Psoas muscle (tissue), 8 donors: ENCODE data around the gene COA8. TPM values are rescaled to one million over a fixed set of nuclear protein-coding genes. Genes with fewer than 3 reads are reported as not detected.
A peak's percentile ranks its signal among the peaks of the same experiment; 100 is the strongest.

Experiments used
- ATAC-seq, 4 donors: fragments of 200-7000 bp; cut with Tn5 transposase; one replicate each; pipeline ENCODE4 v1.9.1; 2020; ENCODE audit warnings: moderate library complexity in 3 of 4, mild to moderate bottlenecking in 2 of 4
- DNase-seq, 2 donors: peaks; one replicate each; pipeline ENCODE4 v3.0.0-alpha.2; 2020
- H3K27ac ChIP-seq: fragments of 200-600 bp; one replicate; pipeline ENCODE4 v1.8.0; 2022
- H3K27me3 ChIP-seq, 3 donors: fragments of 200-600 bp in 1 of 3; one replicate each; pipeline versions ENCODE4 v1.6.1 to v1.8.0; 2013 to 2022; ENCODE audit warnings: low read length in 2 of 3, mild to moderate bottlenecking in 2 of 3, moderate library complexity in 1 of 3; ENCODE audit not compliant: insufficient read depth in 3 of 3
- H3K36me3 ChIP-seq, 2 donors: fragments of 200-600 bp in 1 of 2; one replicate each; pipeline versions ENCODE4 v1.6.1 to v1.8.0; 2013 to 2022; ENCODE audit warnings: low read depth in 1 of 2, mild to moderate bottlenecking in 1 of 2, moderate library complexity in 1 of 2; ENCODE audit not compliant: insufficient read depth in 1 of 2
- H3K4me1 ChIP-seq: fragments of 200-600 bp; one replicate; pipeline ENCODE4 v1.8.0; 2022
- H3K4me3 ChIP-seq: fragments of 200-600 bp; one replicate; pipeline ENCODE4 v1.8.0; 2022; ENCODE audit warnings: mild to moderate bottlenecking
- H3K9me3 ChIP-seq: fragments of 200-600 bp; one replicate; pipeline ENCODE4 v1.8.0; 2022
- WGBS, 3 donors: extraction: QIAGEN DNeasy Blood & Tissue Kit; methylation state at CpG; one replicate each; pipeline versions ENCODE4 v1.1.6 to v1.1.7; 2013; 5-methylcytosine and 5-hydroxymethylcytosine counted together
- intact Hi-C, 2 donors: fragments of 100-400 bp; cut with DNase I; formaldehyde crosslinking; loops; one replicate each; pipeline versions ENCODE4 v1.11.0 to v1.14.2; 2022
- long read RNA-seq, 2 donors: library from polyadenylated mRNA; unstranded; transcript quantifications; one replicate each; pipeline ENCODE4 v2.0.0, GENCODE V29; 2021
- polyA plus RNA-seq, 3 donors: library from polyadenylated mRNA; stranded (reverse); fragments of 200-250 nt; gene quantifications; one replicate each; pipeline ENCODE4 v1.2.3, GENCODE V29; 2013
- total RNA-seq, 4 donors: library from RNA; stranded (reverse); fragmentation: NEBNext Ultra II Directional in 2 of 4; extraction: Animal tissue kit (Norgen Biotek cat#: 25700) in 2 of 4; gene quantifications; one replicate each; pipeline versions ENCODE4 v1.2.1 to v1.2.4, GENCODE V29; 2021 to 2023
- TF ChIP-seq, protein P1 (sequence below): fragments of 200-600 bp; IDR thresholded peaks from one replicate; pipeline ENCODE4 v1.8.0; 2022; ENCODE audit warnings: antibody characterized with exemption
- donor health status: healthy with polysubstance abuse.
- donor health status: DM: no; HTN: no; CAD: no; lungs with moderate emphysema.
- donor health status: Bipolar disorder and iron deficiency.
- donor health status: healthy.
- donor health status: DM: yes; HTN: yes; CAD: no.
- donor health status: DM: no; HTN: no; CAD: no.
- donor health status: DM: no; HTN: no; CAD: no.
- donor health status: DM: yes; HTN: yes; CAD: no.

COA8 gene, protein sequence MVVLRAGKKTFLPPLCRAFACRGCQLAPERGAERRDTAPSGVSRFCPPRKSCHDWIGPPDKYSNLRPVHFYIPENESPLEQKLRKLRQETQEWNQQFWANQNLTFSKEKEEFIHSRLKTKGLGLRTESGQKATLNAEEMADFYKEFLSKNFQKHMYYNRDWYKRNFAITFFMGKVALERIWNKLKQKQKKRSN
- total RNA-seq = 100 to 1,000 TPM in 1 of 4 donors, 10 to 100 TPM in 3; 73.6 to 101 (median 80.0) TPM
- 100 to 1,000 TPM; 118 to 171 (median 141) TPM for polyA plus RNA-seq
- long read RNA-seq, donor 1, transcript APOPT1-208 (6 exons, 770 nt) = minor isoform, 9 of 81 reads
- long read RNA-seq, donor 1, transcript APOPT1-201 (5 exons, 2,523 nt) = major isoform, 49 of 81 reads
- long read RNA-seq, donor 1, partial matches to known transcripts = 3 of 81 reads
- long read RNA-seq, donor 1, other reads (novel, unspliced or antisense) = 19 of 81 reads
- long read RNA-seq, donor 2, transcript APOPT1-201 (5 exons, 2,523 nt) = major isoform, 112 of 154 reads
- long read RNA-seq, donor 2, transcript APOPT1-208 (6 exons, 770 nt) = minor isoform, 8 of 154 reads
- long read RNA-seq, donor 2, partial matches to known transcripts = 3 of 154 reads
- long read RNA-seq, donor 2, other reads (novel, unspliced or antisense) = 28 of 154 reads

DNA sequence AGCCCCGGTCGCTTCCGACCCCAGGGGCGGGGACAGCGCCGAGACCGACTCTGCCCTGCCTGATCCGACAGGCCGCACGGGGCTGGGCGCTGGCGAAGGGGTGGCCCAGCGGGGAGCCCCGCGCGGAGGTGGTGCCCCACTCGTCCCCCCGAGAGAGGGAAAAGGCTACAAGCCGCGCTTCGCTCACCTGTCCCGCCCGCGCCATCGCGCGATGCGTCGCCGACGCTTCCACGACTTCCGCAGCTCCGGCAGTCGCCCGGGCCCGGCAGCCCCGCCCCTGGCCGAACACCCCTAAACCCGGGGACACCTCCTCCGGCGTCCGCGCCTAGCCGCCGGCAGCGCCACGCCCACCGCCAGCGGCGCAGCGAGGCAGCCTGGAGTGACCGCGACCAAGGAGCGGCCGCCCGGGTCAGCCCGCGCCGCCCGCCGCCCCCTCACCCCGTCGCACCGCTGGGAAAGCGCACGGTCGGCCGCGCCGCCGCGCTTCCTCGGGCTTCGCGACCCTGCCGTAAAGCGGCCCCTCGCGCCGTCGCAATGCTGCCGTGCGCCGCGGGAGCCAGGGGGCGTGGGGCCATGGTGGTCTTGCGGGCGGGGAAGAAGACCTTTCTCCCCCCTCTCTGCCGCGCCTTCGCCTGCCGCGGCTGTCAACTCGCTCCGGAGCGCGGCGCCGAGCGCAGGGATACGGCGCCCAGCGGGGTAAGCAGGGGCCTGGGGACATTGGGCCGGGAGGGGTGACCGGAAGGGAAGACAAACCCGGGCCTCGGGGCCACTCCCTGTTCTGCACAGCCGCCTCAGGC lies at the start of gene COA8, which contains the start of gene BAG5:
Gene COA8, plus strand, starts transcription at position 532 of the 797 bp plus-strand sequence. Its CDS starts 42 bp downstream, at position 574.
Gene BAG5, minus strand, starts transcription at position 229 of the 797 bp plus-strand sequence. CDS start 1,493 bp downstream, outside the sequence.
- peaks cover 59% of the 10 kb centered on the region for H3K4me1 ChIP-seq
- 0 to 1% (median 1%) methylated on average over 25 to 109 of the region's 109 CpGs for WGBS, 3 donors
- no peaks in the 10 kb centered on the region for H3K9me3 ChIP-seq
- ATAC-seq (peak; percentile 74 to 83 (median 79)), DNase-seq (peak; percentile 88 to 94)
- H3K36me3 ChIP-seq = peaks cover 0 to 20% of the 10 kb centered on the region in 2 donors
- peak within 1 kb of the TSS; percentile 92 for H3K4me3 ChIP-seq
- intact Hi-C loops = loop anchor here in 1 of 2 donors (5.0 kb wide), 1 partner anchor 65 kb away; the partner anchor contains the start of gene KLC1
- TF ChIP-seq, protein P1, sequence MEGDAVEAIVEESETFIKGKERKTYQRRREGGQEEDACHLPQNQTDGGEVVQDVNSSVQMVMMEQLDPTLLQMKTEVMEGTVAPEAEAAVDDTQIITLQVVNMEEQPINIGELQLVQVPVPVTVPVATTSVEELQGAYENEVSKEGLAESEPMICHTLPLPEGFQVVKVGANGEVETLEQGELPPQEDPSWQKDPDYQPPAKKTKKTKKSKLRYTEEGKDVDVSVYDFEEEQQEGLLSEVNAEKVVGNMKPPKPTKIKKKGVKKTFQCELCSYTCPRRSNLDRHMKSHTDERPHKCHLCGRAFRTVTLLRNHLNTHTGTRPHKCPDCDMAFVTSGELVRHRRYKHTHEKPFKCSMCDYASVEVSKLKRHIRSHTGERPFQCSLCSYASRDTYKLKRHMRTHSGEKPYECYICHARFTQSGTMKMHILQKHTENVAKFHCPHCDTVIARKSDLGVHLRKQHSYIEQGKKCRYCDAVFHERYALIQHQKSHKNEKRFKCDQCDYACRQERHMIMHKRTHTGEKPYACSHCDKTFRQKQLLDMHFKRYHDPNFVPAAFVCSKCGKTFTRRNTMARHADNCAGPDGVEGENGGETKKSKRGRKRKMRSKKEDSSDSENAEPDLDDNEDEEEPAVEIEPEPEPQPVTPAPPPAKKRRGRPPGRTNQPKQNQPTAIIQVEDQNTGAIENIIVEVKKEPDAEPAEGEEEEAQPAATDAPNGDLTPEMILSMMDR = no peak
- peak within 1 kb of the TSS; percentile 99 for H3K27ac ChIP-seq
- H3K27me3 ChIP-seq = no peaks in the 10 kb centered on the region

DNA sequence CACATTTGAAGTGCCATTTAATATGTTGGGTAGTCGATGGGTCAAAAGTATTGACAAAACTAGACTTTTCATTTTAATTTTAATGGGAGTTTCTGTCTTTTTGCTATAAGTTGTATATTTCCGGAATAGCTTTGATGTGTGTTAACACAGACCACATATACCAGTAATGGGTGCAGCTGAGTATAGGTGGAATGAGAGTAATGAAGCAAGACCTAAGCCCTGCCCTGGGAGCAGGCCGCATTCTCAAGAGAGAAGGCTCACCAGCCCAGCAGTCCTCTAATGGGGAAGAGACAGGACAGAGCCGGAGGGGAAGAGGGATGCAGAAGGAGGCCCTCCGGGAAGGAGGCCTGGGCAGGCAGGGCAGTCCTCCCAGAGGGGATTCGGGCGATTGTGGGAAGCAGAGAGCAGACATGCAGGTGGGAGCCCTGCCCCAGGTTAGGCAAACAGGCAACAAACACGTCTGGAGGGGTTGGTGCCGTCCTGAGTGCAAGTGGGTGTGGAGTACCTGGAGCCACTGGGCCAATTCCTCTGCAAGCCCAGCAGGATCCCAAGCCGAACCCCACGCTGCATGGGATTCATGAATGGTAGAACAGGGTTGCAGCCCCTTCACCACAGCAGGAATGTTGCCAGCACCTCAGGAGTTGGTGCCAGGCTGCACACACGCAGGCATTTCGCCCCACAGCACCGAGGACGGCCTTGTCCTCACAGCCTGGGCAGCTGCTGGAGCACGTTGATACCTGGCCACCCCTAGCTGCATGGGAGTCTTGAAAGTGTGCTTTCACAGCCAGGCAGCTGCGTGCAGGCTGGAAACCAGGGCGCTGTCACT lies 48.0 kb upstream of the COA8 start:
- intact Hi-C loops = no loop called here
- Histone ChIP-seq H3K4me3 (no peak overlapping the region), H3K27ac (no peak overlapping the region), H3K36me3 (peaks cover 0 to 20% of the 10 kb centered on the region in 2 donors), H3K27me3 (no peaks in the 10 kb centered on the region), H3K4me1 (peaks cover 24% of the 10 kb centered on the region), H3K9me3 (no peaks in the 10 kb centered on the region)
- DNase-seq = peak in 1 of 2 donors; percentile 43
- ATAC-seq = no peak
- TF ChIP-seq, protein P1 = no peak
- WGBS, 3 donors = 83 to 85% (median 85%) methylated on average over 18 of the region's 18 CpGs

DNA sequence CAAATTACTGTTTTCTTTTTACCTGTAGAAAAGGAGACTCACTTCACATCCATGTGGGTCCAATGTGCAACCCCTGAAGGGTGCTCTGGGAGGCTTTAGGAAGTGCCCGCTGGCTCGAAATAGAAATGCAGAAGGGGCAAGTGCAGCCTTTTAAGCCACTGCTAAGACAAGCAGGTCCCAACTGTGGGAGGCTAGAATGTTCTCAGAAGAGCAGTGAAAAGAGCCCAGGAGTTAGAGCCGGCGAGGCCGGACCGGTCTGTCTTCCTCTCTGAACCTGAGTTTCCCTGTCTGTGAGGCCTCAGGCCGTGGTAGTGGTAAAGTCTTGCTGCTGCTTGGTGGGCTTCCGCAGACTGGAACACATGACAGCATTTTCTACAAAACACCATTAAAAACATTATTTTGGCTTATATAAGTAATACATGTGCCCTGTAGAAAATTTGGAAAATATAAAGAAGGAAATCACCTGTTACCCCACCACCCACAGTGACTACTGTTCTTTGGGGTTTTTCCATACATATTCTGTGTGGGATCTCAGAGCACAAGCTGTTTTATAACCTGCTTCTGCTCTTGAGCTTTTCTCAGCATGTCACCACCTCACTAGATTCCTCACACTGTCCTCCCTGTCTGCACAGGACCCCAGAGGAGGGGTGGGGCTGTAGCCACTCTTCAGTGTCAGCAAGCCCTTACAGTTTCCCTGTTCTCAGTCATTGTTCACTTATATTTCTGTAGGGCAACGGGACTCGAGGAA lies 46.2 kb upstream of the COA8 start:
- 73 to 75% (median 73%) methylated on average over 10 of the region's 10 CpGs for WGBS, 3 donors
- TF ChIP-seq, protein P1 = no peak
- Histone ChIP-seq H3K4me1 (peaks cover 33% of the 10 kb centered on the region), H3K36me3 (peaks cover 0 to 2% of the 10 kb centered on the region in 2 donors), H3K27me3 (peaks cover 0 to 10% (median 8%) of the 10 kb centered on the region in 3 donors), H3K27ac (no peak overlapping the region), H3K9me3 (no peaks in the 10 kb centered on the region), H3K4me3 (no peak overlapping the region)
- ATAC-seq (no peak), DNase-seq (peak in 1 of 2 donors; percentile 26)
- intact Hi-C loops = no loop called here
